Activated CD4-positive, alpha-beta T cell treated with anti-CD3 and anti-CD28 coated beads, Interleukin-2, amount 50 U/mL, for 24 hours (primary cell): ENCODE data around the gene STPG2.

Experiments
- DNase-seq, 2 donors: peaks; one replicate each; pipeline ENCODE4 v3.0.0-alpha.2; 2020; ENCODE audit warnings: low read depth in 1 of 2, low spot score in 1 of 2

STPG2 gene

GRCh38 chr4:97836662-97837061 lies 306.6 kb downstream of the STPG2 start:
- no peak for DNase-seq

- no peak for DNase-seq
Observed at GRCh38 chr4:97828646-97829045, 314.6 kb downstream of the STPG2 start.

GRCh38 chr4:97819294-97819693 lies 324.0 kb downstream of the STPG2 start:
- DNase-seq, result no peak

- no peak for DNase-seq
Observed at GRCh38 chr4:97812768-97813167, 330.5 kb downstream of the STPG2 start.

- DNase-seq, result no peak
Observed at GRCh38 chr4:97786306-97786920, 356.9 kb downstream of the STPG2 start.

DNA sequence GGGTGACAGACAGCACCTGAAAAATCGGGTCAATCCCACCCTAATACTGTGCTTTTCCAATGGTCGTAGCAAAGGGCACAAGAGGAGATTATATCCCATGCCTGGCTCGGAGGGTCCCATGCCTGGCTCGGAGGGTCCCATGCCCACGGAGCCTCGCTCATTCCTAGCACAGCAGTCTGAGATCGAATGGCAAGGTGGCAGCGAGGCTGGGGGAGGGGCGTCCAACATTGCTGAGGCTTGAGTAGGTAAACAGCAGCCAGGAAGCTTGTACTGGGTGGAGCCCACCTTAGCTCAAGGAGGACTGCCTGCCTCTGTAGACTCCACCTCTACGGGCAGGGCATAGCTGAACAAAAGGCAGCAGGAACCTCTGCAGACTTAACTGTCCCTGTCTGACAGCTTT lies 365.1 kb downstream of the STPG2 start:
- DNase-seq, result no peak

- DNase-seq, result no peak
Observed at GRCh38 chr4:97774347-97774989, 368.8 kb downstream of the STPG2 start.

DNA sequence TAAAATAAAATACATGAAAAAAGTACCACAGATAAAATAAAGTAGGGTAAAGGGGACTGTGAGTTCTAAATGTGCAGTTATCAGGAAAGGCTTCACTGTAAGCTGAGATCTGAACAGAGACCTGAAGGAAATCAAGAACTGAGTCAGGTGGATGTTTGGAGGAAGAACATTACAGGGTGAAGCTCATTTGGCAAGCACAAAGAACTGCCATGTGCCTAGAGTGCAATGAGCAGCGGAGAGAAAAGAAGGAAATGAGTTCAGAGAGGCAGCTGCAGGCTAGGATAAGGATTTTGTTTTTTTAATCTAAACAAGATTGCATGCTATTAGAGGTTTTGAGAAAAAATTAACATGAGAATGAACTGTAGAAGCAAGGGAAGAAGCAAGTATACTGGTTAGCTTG lies 373.1 kb downstream of the STPG2 start:
- DNase-seq, result no peak

DNA sequence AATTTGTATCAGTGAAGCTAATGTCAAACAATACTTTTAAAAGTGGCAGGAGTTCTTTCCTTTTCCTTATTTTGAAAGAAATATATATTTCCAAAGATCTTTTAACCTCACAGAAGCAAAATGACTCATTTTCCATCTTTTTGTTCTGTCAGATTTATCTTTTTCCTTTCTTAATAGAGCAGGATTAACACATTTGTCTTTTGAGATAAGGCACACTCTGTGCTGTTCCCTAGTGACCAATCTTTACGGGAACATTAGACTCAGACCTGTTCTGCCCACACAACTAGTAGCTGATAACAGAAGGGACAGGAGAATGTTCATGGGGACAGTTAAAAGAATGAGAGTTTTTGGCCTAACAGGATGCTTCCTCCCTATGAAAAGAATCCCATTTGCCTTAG lies 381.2 kb downstream of the STPG2 start:
- DNase-seq, result no peak

- DNase-seq, result no peak
Observed at GRCh38 chr4:97761445-97762114, 381.7 kb downstream of the STPG2 start.

- no peak for DNase-seq
Observed at GRCh38 chr4:97759785-97760184, 383.5 kb downstream of the STPG2 start.

DNA sequence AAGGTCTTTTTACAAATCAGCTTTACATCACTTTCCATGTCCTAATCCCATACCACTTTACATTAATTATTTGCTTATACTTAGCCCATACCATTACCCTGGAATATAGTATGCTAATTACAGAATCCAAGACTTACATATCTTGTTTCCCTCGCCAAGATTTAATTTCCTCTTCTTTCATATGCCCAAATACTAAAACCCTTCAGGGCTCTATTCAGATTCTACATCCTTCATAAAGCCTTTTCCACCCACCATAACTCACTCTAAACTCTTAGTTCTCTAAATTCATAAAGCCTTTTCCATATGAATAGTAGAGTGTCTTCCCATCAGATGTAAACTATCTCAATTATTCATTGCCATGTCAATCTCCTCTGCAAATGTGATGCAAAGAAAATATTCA lies 390.7 kb downstream of the STPG2 start:
- DNase-seq, result no peak

DNA sequence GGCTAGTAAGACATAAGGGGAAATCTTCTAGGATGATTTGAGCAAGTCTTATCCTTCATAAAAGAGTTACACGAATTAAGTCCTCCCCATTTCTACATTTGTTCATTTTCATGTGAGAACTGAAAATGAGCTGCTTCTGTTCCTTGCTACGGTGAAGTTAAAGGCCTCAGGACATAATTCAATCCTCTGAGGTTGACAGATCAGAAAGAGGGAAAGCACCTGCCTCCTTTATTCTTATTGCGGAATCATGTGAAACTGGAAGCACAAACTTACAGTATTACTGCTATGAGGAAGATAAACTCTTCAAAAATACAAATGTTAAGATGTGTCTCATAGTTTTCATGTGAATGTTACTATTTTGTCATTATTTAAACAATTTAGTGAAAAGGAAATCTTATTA lies 395.3 kb downstream of the STPG2 start:
- DNase-seq, result no peak

DNA sequence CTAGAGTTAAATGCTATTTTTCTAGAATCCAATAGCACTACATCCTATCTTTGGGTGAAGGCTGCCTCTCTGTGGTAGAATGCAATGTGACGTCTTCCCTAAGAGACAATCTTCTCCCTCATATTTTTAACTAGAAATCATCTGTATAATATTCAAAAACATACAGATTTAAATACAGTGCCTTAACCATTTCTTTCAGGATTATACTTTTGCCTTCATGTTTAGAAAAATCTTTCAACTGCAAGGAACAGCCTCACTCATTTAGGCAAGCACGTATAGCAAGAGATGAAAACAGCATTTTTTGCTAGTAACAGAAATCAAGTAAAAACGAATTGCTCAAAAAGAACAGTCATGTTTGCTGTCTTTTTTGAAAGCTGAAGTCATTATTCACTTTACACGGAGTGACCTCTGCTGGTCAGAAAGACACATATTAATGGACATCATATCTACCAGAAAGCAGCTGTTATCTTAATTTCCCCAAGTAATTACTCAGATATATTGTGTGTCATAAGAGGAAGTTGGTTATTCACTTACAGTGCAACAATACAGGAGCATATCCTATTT lies 422.3 kb downstream of the STPG2 start:
- no peak for DNase-seq

DNA sequence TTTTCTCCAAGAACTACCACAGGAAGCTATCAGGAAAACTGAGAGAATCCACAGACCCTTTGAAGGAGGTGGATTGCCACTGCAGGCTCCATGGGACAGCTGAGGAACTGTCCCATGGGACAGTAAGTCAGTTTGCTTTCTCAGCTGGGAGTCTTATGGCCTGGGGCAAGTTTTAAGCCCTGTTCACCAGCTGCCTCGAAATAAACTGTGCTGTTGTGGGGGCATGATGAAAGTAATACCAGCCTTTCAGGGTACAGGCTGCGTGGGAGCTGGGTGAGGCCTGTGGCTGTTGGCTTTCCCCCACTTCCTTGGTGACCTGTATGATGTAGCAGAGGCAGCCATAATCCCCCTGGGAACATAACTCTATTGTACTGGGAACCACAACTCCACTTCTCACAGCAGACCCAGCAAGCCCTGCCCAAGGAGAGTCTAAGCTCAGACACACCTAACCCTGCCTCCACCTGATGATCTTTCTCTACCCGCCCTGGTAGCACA lies 452.1 kb downstream of the STPG2 start:
- no peak for DNase-seq

GRCh38 chr4:97670703-97671269 lies 472.5 kb downstream of the STPG2 start:
- no peak for DNase-seq

- no peak for DNase-seq
Observed at GRCh38 chr4:97665553-97665952, 477.7 kb downstream of the STPG2 start.

DNA sequence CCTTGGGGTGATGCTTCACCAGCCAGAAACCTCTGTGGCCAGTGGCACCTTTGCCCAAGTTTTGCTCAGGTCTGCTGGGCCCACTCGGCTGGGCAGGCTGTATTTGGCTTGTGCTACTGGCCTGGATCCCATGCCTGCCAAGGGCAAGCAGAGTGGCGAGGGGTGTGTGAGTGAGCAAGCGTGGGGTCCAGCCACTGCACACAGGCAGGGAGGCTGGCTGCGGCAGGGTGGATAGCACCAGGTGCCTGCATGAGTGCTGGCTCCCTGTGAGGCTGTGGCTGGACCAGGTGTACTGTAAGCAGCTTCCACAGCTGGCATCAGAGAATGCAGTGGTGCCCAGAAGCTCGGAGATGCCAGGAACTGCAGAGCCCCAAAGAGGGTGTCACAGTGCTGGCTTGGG lies 478.5 kb downstream of the STPG2 start:
- no peak for DNase-seq

DNA sequence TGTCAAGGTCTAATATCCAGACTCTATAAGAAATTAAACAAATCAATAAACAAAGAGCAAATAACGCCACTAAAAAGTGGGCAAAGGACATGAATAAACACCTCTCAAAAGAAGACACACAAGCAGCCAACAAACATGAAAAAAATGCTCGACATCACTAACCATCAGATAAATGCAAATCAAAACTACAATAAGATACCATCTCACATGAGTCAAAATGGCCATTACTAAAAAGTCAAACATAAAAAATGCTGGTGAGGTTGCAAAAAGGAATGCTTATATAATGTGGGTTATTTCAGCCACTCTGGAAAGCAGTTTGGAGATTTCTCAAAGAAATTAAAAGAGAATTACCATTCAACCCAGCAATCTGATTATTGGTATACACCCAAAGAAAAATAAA lies 481.1 kb downstream of the STPG2 start:
- DNase-seq, result no peak

- DNase-seq, result no peak
Observed at GRCh38 chr4:97656044-97656720, 487.1 kb downstream of the STPG2 start.

GRCh38 chr4:97653701-97654100 lies 489.6 kb downstream of the STPG2 start:
- DNase-seq, result no peak
